NB4 (cell line): Measurements from ENCODE around the gene KIAA1549.
A peak's percentile ranks its signal among the peaks of the same experiment; 100 is the strongest.
"Not testable (repeated sequence)": the region's sequence is repeated elsewhere in the genome, so short reads cannot be mapped to it uniquely, and the experiment has no call there.

ENCODE experiments used
- DNase-seq: peaks from one replicate; pipeline ENCODE4 v3.0.0; 2010; ENCODE audit warnings: low read depth
- H3K4me3 ChIP-seq: one replicate; pipeline ENCODE4 v1.5.1; 2011; ENCODE audit warnings: mild to moderate bottlenecking, low read depth, low read length, moderate library complexity
- MYC ChIP-seq: IDR thresholded peaks from 2 replicates; pipeline ENCODE4 v1.6.1; 2011; ENCODE audit warnings: low read depth, low read length
- POLR2A ChIP-seq: IDR thresholded peaks from 2 replicates; pipeline ENCODE4 v1.6.1; 2011; ENCODE audit warnings: mild to moderate bottlenecking; ENCODE audit not compliant: insufficient read length; ENCODE audit errors: extremely low read depth
- TF ChIP-seq, protein P1 (sequence below): IDR thresholded peaks from 2 replicates; pipeline ENCODE4 v1.6.1; 2011; ENCODE audit warnings: low read depth, low read length
- TF ChIP-seq, protein P2 (sequence below): IDR thresholded peaks from one replicate; pipeline ENCODE4 v1.5.1; 2012; ENCODE audit warnings: low read depth, low read length

KIAA1549 gene

DNA sequence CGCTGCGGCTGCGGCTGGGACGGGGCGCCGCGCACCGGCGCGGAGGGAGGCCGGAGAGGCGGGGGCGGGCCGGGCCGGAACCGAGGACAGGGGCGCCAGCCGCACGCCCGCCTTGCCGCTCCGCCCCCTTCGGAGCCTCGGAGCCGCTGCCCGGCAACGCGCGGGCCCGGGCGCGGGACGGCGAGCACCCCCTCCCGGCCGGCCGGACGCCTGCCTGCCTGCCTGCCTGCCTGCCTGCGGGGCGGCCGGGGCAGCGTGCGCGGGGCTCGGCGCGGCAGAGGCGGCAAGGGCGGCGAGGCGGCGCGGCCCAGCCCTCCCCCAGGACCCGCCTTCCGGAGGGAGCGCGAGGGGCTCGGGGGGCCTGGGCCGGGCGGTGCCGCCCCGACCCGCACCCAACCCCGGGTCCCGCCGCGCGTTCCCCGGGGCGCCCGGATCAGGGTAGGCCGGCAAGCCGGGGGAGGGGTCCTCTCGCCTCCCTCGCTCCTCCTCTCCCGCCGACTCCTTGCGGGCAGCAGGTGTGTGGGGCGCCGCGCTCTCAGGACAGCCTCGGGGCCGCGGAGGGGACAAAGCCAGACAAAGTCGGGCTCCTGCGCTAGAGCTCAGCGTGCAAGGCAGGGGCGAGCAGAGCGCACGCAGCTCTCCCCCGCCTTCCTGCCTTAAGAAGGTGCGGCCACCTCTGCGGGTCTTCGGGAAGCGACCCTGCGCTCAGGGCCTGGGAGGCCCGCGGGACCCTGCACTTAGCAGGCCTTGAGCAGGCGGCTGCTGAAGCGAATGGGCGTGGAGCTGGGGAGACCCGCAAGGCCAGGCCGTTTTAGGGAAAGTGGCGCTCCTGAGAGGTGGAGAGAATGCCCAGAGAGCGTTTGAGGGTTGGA is at the start of gene KIAA1549:
Gene KIAA1549, minus strand, starts transcription at position 58 of the 872 bp plus-strand sequence. CDS start 120 bp downstream, outside the sequence.
- H3K4me3 ChIP-seq, result peak within 1 kb of the TSS; percentile 75
- peak; percentile 90 for DNase-seq
- TF ChIP-seq, protein P1, sequence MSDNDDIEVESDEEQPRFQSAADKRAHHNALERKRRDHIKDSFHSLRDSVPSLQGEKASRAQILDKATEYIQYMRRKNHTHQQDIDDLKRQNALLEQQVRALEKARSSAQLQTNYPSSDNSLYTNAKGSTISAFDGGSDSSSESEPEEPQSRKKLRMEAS, result peak; percentile 35; the same call in 1 of the 2 replicates
- TF ChIP-seq MYC (no peak), POLR2A (peak; percentile 17)

DNA sequence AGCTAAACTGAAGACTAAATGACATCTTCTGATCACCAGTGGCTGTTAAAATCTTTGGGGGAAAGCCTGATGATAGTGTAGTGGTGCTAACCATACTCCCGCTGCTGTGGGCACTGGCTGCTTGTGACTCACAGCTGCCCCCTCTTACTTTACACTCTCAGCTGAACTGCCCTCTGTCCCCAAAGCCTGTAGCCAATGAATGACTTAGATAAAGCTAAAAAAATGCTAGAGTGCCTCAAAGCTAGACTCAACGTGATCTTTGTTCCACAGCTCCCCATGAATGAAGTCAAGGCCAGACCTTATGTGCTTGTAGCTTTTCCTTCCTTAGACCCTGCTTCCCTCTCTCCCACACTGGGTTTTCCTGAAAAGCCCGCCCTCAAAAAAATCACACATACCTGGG is 48.2 kb upstream of the KIAA1549 start:
- DNase-seq, result no peak
- no peak for TF ChIP-seq POLR2A
- TF ChIP-seq, protein P1, result no peak
- TF ChIP-seq, protein P2, sequence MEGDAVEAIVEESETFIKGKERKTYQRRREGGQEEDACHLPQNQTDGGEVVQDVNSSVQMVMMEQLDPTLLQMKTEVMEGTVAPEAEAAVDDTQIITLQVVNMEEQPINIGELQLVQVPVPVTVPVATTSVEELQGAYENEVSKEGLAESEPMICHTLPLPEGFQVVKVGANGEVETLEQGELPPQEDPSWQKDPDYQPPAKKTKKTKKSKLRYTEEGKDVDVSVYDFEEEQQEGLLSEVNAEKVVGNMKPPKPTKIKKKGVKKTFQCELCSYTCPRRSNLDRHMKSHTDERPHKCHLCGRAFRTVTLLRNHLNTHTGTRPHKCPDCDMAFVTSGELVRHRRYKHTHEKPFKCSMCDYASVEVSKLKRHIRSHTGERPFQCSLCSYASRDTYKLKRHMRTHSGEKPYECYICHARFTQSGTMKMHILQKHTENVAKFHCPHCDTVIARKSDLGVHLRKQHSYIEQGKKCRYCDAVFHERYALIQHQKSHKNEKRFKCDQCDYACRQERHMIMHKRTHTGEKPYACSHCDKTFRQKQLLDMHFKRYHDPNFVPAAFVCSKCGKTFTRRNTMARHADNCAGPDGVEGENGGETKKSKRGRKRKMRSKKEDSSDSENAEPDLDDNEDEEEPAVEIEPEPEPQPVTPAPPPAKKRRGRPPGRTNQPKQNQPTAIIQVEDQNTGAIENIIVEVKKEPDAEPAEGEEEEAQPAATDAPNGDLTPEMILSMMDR, result no peak
- no peak for TF ChIP-seq MYC
- no peak overlapping the region for H3K4me3 ChIP-seq

DNA sequence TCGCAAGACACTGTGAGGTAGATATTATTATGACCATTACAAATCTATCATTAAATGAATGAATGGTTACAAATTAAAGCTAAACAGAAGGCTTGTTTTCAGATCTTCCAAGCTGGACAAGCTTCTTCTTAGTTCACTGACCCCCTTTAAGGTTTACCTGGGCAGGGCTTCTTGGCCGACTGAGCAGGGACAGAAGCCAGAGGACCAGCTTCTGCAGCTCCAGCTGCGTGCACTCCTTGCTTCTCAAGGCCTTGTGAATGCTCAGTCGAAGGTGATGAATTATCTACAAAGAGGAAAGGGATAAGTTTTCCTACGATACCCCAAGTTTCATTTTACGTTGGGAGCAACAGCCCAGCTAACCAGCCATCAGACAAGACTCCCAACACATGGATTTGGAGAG is 45.4 kb upstream of the KIAA1549 start:
- no peak for DNase-seq
- no peak for TF ChIP-seq POLR2A
- TF ChIP-seq, protein P1, result no peak
- TF ChIP-seq MYC, result no peak
- TF ChIP-seq, protein P2, result no peak
- no peak overlapping the region for H3K4me3 ChIP-seq

DNA sequence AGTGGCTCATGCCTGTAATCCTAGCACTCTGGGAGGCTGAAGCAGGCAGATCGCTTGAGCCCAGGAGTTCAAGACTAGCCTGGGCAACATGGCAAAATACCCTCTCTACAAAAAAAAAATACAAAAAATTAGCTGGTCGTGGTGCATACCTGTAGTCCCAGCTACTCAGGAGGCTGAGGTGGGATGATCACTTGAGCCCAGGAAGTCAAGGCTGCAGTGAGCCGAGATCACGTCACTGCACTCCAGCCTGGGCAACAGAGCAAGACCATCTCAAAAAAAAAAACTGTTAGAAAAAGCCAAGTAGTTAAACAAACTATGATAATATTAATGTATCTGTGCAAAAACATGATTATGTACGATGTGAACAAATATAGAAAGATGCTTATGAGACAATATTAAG is 44.7 kb upstream of the KIAA1549 start:
- not testable (repeated sequence) for DNase-seq

DNA sequence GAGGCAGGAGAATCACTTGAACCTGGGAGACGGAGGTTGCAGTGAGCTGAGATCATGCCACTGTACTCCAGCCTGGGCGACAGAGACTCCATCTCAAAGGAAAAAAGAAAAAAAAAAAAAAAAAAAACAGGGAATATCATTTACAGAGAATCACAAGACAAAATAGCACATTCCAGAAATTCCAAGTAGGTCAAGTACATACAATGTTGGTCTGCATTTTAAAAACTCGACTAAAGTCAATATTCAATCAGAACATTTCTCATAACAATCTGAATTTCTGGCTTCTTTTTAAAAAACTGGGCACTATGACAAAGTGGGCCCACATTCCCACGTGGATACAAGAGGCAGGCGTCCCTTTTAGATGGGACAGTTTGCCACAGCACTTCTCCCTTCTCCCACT is 41.9 kb upstream of the KIAA1549 start:
- H3K4me3 ChIP-seq, result no peak overlapping the region
- no peak for DNase-seq
- TF ChIP-seq, protein P1, result no peak
- TF ChIP-seq, protein P2, result no peak
- no peak for TF ChIP-seq MYC

More for the DNA sequence above, 44.7 kb upstream of the KIAA1549 start:
- H3K4me3 ChIP-seq, result not testable (repeated sequence)

DNA sequence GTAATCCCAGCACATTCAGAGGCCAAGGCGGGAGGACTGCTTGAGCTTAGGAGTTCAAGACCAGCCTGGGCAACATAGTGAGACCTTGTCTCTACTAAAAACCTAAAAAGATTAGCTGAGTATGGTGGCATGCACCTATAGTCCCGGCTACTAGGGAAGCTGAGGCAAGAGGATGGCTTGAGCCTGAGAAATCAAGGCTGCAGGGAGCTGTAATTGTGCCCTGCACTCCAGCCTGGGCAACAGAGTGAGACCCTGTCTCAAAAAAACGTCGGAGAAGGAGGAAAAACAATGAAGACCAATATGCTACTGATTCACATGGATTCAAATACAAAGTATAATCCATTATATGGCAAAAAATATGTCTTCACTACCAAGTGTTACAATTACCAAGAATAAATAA is 41.1 kb upstream of the KIAA1549 start:
- no peak overlapping the region for H3K4me3 ChIP-seq
- TF ChIP-seq, protein P2, result no peak
- TF ChIP-seq, protein P1, result no peak
- TF ChIP-seq MYC, result no peak
- no peak for TF ChIP-seq POLR2A
- no peak for DNase-seq
